Measurements from ENCODE around the gene TMEM179. TPM values are rescaled to one million over a fixed set of nuclear protein-coding genes. Genes with fewer than 3 reads are reported as not detected.

Gene TMEM179
- total RNA-seq, 1 donor from 2014 or later, result 0.72 TPM

- DNase-seq, result no peak
These were observed 5.7 kb downstream of the TMEM179 start for GRCh38 chr14:104598910-104599273.

DNA sequence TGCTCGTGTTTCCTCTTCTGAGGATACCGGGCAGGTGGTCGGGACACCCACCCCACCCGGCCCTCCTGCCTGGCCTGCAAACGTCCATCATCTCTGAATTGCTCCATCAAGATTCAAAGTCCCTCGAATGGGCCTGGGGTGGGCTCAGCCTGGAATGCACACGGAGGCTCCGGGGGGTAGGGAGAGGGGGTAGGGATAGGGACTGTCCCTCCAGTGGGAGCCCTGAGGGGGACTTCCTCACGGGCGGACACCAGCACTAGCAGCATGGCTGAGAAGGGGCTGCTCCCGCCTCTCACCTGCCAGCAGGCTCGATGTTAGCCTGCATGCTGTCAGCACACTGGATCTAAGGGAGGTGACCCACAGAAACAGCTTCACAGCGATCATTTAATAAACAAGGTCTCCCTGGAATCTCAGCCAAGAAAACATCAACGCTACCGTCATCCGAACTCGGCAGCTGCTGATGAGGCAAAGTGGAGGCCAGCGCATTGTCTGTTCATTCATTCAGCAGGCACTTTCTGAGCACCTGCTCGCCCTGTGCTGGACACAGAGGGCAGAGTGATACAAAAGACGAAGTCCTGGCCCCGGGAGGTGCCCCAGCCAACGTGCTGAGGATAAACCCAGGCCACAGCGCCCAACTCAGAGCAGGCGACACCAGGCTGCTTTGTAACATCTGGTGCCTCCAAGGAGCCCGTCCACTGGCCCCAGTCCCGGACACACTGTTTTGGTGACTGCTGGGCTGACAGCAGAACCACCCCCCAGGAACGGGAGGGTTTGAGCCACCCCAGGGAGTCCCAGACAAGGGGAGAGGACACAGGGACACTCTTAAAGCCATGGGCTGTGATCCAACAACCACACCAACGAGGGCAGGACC lies 6.3 kb downstream of the TMEM179 start:
- DNase-seq, result peak; percentile 85

GRCh38 chr14:104597576-104597975 lies 7.0 kb downstream of the TMEM179 start:
- no peak for DNase-seq

- no peak for DNase-seq
These were observed 7.6 kb downstream of the TMEM179 start for GRCh38 chr14:104596927-104597351.

GRCh38 chr14:104596451-104596918 lies 8.1 kb downstream of the TMEM179 start:
- no peak for DNase-seq

DNA sequence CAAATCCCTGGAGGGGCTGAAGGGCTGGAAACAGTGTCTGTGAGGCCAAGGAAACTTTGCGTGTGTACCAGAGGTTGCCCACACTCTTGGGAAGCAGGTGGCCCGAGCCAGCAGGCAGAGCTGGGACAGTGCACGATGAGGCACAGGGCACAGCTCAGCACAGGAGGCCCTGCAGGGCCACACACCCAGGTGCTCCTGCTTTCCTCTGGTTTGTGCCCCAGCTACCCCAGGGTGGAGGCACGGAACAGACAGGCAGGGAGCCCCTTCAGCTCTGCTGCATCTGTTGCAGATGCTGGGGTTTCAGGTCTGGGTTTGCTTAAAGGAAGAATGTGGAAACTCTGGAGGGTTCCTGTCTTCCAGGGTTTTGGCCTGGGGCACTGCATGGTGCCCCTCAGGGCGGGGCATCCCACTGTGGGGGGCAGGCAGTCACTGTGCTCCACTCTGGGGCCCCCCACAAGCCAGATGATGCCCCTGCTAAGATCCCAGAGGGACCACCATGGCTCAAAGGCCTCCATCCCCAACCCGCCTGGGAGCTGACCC lies 8.6 kb downstream of the TMEM179 start:
- DNase-seq, result no peak

DNA sequence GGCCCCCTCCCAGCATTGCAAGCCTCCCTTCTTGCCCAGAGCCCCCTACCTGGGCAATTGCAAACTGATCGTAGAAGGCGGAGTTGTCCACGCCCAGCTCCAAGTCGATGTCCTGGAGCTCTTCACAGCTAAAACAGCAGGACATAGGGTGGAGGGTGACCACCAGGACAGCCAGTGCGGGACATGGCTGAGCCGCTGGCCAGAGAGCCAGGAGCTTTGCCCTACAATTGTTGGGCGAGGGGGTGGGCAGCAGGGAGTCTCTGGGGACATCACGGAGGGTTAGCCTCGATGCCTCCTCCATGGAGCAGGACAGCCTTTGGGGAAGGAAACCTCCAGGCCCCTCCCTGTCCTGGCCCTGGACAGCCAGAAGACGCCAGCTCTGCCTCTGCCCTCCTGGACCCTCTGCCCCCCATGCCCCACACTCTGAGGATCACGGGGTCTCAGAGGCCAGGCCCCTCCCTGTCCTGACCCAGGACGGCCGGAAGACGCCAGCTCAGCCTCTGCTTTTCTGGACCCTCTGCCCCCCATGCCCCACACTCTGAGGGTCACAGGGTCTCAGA lies 9.4 kb downstream of the TMEM179 start:
- no peak for DNase-seq

- DNase-seq, result no peak
These were observed 10.1 kb downstream of the TMEM179 start for GRCh38 chr14:104594310-104595046.

DNA sequence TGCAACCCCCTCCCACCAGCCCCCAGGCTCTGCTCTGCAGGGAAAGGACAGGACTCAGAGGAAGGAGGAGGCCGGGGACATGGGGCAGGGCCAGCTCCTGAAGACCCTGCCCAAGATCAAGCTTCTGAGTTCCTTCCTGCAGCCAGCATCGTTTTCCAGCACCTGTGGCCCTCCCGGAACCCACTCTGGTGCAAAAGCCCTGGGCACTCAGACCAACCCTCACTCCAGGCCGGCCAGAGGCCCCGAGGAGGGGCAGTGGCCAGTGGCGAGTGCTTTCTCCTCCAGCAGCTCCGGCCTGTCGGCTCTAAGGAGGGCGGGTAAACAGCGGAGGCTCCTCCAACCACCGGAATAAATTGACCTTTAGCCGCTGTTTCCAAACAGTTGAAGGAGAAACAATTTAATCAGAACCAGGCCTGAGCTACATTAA lies 10.8 kb downstream of the TMEM179 start:
- DNase-seq, result no peak

GRCh38 chr14:104593241-104593701 lies 11.3 kb downstream of the TMEM179 start:
- DNase-seq, result no peak

- no peak for DNase-seq
These were observed 11.8 kb downstream of the TMEM179 start for GRCh38 chr14:104592785-104593184.

GRCh38 chr14:104592292-104592672 lies 12.3 kb downstream of the TMEM179 start:
- DNase-seq, result no peak

- no peak for DNase-seq
These were observed 12.9 kb downstream of the TMEM179 start for GRCh38 chr14:104591506-104592291.

GRCh38 chr14:104591031-104591430 lies 13.5 kb downstream of the TMEM179 start:
- DNase-seq, result no peak

DNA sequence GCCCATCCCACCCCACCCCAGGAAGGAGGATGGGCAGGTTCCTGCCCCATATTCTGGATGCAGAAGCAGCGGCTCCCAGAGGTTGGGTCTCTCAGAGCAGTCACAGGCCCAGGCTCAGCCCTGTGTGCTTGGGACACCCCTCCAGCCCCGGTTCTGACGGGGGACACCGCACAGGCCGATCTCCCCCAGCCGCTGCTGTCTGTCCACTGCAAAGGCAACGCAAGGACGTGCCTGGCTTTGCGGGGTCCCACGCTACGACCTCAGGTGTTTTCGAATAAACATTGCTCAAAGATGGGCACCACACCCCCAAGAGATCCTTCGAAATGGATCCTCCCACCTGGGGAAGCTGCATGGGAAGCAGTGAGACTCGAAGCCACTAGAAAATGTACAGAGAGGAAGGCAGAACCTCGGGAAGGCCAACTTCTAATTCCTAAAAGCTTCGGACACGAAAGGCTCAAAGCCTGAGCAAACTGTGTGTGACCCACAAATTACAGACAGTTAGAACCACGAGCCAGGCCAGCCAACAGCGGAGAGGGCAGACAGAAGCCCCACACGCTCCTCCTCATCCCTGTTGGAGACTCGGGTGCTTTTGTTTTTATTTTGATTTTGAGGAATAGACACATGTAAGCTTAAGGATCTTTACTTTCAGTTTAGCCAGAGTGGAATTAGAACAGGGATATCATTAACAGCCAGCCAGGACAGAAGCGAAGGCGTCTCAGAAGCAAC lies 14.2 kb downstream of the TMEM179 start:
- no peak for DNase-seq

DNA sequence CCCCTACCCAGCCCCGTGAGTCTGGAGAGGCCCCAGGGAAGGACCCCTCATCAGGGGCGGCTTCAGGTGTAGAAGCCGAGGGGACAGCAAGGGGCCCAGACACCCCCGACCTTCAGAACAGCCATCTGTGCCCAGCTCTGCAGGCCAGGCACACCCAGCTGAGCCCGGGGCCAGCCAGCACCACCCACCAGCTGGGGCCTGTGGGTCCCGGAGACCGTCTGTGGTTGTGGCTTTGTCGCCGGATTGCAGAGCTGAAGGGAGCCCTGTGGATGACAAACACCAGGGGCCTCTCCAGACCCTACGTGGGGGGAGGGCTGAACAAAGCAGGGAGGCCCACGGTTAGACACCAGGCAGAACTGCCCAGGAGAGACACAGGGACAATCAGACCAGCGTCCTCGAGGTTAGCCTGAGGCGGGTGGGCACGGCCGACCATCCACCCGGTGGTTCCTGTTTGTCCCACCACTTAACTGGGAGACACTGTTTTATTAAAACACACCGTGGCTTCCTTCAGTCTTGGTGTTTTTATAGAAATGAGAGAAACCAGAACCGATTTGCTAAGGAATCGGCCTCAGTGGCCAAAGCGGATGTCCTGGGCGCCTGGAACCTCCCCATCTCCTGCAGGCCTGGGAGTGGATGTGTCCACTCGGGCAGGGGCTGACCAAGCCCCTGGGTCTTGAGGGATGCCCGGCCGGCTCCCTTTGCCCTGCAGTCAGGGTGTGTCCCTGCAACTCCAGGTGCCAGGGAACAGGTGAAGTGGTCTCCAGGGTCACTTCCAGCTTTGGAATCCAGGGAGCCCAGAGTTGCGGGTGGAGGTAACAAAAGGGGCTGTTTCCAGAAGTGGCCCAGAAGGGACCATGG lies 15.0 kb downstream of the TMEM179 start:
- DNase-seq, result no peak

GRCh38 chr14:104588066-104588857 lies 16.3 kb downstream of the TMEM179 start:
- DNase-seq, result no peak

GRCh38 chr14:104587641-104588040 lies 16.9 kb downstream of the TMEM179 start:
- no peak for DNase-seq

Measured in tongue (tissue), 2 donors.